Iris pigment epithelial cell (primary cell): ENCODE results near the gene TNFAIP8L2.
"Not testable (repeated sequence)": the region's sequence is repeated elsewhere in the genome, so short reads cannot be mapped to it uniquely, and the experiment has no call there.

Experiments used
- DNase-seq: peaks from one replicate; pipeline ENCODE4 v3.0.0-alpha.2; 2011; ENCODE audit warnings: low read depth

Gene TNFAIP8L2

GRCh38 chr1:151189637-151190445 is 33.4 kb downstream of the TNFAIP8L2 start, which contains the start of gene VPS72:
TSS of gene VPS72 (minus strand) at chr1:151190197. CDS start at chr1:151190121, 76 bp downstream.
- peak; percentile 93 for DNase-seq

- DNase-seq, result no peak
Observed at GRCh38 chr1:151192047-151192446, 35.6 kb downstream of the TNFAIP8L2 start.

- no peak for DNase-seq
Observed at GRCh38 chr1:151193304-151193703, 36.9 kb downstream of the TNFAIP8L2 start.

- DNase-seq, result no peak
Observed at GRCh38 chr1:151193856-151194255, 37.4 kb downstream of the TNFAIP8L2 start.

GRCh38 chr1:151194894-151195594 is 38.6 kb downstream of the TNFAIP8L2 start:
- DNase-seq, result peak; percentile 92

GRCh38 chr1:151196292-151196800 is 39.9 kb downstream of the TNFAIP8L2 start:
- DNase-seq, result peak; percentile 82

GRCh38 chr1:151197863-151198253 is 41.4 kb downstream of the TNFAIP8L2 start:
- no peak for DNase-seq

GRCh38 chr1:151198254-151199127 is 42.0 kb downstream of the TNFAIP8L2 start, which contains the start of gene PIP5K1A:
TSS of gene PIP5K1A (plus strand) at chr1:151198552. CDS start at chr1:151198997, 445 bp downstream.
- DNase-seq, result peak; percentile 97

- peak; percentile 93 for DNase-seq
Observed at GRCh38 chr1:151199873-151200581, 43.6 kb downstream of the TNFAIP8L2 start.

GRCh38 chr1:151205381-151205965 is 49.0 kb downstream of the TNFAIP8L2 start:
- DNase-seq, result not testable (repeated sequence)
